ENCODE results near the gene EVA1A.

- TF ChIP-seq, protein P1, sequence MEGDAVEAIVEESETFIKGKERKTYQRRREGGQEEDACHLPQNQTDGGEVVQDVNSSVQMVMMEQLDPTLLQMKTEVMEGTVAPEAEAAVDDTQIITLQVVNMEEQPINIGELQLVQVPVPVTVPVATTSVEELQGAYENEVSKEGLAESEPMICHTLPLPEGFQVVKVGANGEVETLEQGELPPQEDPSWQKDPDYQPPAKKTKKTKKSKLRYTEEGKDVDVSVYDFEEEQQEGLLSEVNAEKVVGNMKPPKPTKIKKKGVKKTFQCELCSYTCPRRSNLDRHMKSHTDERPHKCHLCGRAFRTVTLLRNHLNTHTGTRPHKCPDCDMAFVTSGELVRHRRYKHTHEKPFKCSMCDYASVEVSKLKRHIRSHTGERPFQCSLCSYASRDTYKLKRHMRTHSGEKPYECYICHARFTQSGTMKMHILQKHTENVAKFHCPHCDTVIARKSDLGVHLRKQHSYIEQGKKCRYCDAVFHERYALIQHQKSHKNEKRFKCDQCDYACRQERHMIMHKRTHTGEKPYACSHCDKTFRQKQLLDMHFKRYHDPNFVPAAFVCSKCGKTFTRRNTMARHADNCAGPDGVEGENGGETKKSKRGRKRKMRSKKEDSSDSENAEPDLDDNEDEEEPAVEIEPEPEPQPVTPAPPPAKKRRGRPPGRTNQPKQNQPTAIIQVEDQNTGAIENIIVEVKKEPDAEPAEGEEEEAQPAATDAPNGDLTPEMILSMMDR (IDR thresholded peaks at IDR 0.05): no peak
- TF ChIP-seq POLR2A (IDR thresholded peaks at IDR 0.05): no peak
Observed at GRCh38 chr2:75537658-75538057, 23.1 kb downstream of the EVA1A start.
